NCI-H345 (cell line): Measurements from ENCODE around the gene TCF12.

Experiments used
- DNase-seq: peaks from one replicate; lab custom pipeline; 2025; lab: John Stamatoyannopoulos, UW

Gene TCF12

DNA sequence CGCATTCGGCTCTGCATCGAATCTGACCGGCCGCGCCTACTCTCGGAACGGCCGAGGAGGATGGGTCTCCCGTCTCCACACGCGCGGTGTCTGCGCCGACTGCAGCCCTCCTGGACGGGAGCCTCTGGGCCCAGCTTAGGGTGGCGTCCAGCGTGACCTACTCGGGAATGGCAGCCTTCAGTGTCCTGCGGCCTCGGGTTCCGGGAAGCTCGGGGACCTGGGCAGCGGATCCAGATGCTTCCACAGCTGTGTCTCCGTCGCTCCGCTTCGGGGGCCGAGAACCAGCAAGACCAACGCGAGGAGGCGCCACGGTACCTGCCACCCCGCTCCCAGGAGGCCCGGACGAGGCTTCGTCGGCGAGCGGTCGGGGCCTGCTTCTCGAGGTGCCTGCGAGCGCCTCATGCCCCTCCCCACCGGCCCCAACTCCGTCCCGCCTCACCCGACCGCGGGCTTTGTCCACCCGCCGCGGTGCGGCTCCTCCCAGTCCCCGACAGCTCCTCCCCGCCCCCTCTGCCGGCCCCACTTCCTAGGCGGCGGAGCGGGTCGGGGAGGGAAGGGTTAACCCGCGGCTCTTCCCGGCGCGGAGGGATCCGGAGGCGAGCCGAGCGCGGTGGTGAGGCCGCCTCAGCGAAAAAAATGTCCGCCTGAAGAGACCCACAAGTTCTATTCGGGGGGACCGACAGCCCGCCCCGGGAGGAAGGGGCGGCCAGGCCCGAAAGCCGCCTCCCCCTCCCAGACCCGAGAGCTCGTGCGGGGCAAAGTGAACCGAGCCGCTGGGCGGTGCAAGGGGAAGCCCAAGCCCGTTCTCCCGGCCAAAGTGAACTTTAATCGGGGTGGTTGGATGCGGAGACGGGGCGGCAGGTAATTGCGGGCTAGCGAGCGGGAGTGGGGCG is at the start of gene TCF12:
TSS of gene TCF12 (plus strand) at position 599 of the 893 bp plus-strand sequence. CDS start 1,270 bp downstream, outside the sequence.
- DNase-seq: peak; percentile 93

DNA sequence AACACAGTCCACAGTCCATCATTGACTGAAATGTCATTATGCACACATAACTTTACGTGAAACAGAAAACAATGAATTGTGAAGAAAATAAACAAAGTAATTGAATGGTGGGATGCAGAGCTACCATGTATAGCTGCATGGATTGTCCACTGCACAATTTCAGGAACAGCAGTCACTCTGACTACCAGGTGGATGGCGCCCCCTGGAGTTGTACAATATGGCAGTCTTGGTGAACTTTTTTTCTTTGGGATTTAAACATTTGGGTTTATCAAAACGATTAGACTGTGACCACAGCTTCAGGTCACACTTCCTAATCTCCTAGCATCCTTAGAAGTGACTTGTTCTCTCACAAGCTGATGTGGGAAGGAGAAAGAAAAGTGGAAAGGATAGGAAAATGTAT is 48.9 kb upstream of the TCF12 start:
- peak; percentile 7 for DNase-seq

DNA sequence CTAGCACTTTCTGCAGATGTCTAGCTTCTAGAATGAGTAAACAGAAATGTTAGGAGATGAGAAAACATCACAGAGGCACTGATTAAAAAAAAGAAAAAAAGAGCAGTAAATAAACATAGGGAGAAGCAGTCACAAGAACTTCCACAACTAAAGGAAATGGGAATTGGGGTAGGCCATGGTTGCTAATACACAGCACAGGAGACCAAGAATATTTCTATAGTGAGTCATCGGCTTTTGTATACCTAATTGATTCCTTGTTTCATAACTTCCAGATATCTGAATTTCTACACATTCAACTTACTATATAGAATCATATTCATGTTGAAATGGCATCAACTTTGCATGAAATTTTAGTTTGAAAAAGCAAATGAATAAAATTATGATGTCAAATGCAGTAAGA is 47.3 kb upstream of the TCF12 start:
- DNase-seq: no peak

DNA sequence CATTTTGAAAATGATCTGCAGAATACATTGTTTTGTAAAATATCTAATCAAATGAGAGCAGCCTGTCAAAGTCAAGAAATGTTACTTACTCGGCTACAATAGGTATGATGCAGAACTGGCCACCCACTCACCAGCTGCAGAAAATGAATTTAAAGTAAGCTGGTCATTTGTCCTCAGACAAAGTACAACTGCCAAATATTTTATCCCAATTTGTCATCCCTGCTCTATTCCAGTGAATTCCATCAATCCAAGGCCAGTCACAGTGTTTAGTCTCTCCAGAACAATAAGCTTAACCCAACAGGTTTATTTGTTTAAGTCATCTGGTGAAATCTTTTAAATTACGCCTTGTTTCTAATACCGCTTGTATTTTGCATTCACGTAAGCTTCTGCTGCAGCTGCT is 46.6 kb upstream of the TCF12 start:
- no peak for DNase-seq

DNA sequence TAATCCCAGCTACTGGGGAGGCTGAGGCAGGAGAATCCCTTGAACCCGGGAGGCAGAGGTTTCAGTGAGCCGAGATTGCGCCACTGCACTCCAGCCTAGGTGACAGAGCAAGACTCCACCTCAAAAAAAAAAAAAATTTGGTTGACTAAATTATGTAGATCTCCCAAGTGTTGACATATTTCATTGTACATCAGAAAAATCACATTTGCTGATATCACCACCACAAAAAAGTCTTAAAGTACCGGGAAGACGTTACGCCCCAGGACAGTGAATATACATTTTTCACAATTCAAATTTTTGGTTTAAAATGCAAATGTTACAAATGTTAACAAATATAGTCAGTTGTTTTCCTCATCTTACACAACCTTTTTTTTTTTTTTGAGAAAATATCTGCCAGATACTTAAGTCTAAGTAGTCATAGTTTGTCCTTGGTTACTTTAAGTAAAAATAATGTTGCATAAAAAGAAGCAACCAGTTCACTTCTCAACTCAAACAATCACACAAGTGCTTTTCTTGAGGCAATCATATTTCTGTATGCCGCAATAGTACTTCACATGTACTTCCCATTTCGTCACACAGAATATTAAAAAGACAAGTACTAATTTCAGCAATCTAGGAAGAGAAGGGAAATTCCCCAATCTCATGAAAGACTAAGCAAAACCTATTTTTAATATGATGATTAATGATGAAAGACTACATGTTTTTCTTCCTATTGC is 41.0 kb upstream of the TCF12 start:
- no peak for DNase-seq

DNA sequence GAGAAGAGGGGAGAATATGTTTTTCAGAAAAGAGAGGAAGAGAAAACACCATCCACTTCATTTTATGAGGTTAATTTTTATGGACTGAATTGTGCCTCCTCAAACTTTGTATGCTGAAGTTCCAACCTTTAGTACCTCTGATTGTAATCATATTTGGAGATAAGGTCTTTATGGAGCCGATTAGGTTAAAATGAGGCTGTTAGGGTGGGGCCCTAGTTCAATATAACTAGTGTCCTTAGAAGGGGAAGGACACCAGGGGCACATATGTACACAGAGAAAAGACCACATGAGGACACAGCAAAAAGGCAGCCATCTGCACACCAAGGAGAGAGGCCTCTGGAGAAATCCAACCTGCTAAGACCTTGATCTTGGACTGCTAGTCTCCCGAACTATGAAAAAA is 38.9 kb upstream of the TCF12 start:
- no peak for DNase-seq

DNA sequence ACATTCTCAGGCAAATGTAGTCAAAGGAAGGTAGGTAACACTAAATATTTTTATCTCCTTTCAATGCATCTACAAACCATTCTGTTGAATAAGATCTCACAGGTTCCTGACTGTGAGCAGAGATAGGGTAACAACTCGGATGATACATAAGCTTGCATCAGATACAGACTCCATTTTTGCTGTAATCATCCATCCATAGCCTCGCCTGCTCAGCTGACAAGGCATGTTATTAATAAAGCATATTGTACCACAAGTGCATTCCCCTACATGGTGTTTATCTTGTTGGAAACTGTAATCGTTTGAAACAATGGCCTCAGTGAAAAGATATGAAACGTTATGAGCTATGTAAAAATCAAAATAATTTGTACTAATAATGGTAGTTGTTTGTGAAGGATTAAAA is 35.4 kb upstream of the TCF12 start:
- no peak for DNase-seq

DNA sequence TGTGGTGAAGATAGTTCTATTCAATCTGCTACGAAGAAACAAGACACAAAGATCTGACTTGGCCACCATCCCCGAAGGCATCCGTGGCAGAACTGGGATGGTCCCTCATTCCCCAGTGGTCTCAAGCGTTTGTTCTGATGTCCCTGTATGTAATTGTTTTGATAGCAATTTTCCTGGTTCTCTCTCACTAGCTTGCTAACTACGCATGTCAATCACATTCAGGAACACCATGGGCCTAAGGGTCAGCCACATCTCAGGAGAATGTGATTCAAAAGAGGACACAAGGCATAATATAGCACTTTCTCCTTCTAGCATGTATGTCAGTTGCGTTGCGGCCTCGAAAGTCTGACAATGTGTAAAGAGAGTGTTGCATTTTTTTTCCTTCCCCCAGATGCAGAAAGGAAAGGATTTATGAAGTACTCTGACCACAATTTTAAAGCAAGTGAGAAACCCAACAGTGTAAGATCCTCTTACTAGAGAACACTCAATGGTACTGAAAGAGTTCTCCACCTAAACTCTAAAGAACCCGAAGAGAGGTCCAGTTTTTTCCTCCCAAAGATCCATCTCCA is 32.0 kb upstream of the TCF12 start:
- no peak for DNase-seq

DNA sequence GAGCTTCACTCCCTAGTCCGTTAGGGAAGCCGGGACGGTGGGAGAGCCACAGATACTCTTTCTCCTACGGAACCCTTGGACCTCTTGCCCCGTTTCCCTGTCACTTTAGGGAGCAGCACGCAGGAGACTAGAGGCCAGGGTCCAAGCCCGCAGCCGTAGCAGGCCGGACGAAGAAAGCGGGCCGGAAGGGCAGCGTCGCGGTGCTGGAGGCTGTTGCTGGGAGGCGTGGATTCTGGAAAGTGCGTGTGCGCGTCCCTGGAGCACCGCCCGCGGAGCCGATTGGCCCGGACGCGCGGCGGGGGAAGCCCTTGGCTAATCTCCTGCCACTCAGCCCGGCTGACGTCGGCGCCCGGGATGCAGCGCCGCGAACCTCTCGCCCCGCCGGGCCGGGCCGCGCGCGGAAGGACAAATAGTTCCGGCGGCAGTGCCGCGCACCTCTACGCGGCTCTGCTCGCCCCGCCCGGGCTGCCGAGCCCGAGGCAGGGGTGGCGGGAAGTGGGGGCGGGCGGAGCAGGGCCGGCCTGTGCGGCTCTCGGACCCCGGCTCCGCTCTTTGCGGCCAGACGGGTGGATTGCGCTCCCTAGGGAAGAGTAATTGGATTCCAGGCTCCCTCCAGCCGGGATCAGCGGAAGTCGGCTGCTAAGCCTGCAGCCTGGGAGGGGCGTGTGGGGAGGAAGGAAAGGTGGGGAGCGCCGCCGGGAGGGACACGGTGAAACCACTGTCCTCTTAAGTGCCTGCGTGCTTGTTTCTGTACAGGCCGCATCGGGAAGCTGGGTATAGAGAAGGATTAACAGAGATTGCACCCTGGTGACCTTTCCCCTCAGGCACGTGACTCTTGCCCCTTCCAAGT is 31.3 kb upstream of the TCF12 start:
- DNase-seq: peak; percentile 87

DNA sequence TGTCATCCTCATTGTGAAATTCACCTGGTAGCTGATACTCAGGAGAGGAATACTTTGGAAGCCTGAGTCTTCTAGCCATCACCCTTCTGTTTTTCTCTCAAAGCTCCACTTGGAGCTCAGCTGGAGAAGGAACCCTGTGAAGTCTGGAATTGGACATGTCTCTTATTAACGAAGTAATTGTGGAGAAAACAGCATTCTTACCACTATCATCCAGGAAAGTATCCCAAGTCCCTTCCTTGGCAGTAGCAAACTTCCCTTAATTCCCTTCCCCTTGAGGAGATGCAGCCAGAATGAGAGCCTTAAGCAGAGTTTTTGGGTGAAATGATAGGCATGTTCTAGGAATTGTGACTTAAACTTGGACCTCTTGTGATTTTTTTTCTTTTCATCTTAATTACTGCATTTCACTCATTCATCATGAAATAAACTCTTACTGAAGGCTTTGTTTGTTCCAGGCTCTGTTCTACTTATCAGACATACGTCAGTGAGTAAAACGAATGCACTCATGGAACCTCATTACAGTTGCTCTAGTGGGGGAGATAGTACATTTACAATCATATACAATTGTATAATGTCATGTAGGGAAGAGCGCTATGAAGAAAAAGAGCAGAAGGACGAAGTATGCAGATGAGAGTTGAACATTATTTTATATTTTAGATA is 30.5 kb upstream of the TCF12 start:
- DNase-seq: no peak

DNA sequence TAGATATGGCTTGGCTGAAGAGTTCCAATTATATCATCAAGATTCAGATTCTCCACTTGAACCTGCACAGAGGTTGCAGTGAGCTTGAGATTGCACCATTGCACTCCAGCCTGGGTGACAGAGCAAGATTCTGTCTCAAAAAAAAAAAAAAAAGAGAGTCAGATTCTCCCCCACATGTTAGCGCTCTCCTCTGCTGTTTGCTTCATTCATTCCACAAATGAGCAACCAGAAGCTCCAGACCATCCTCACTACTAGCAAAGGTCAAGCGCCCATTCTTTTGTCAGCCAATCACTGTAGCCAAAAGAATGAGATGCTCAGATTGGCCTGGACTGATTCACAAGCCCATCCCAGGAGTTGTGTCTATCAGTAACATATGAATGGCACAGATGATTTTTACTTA is 28.4 kb upstream of the TCF12 start:
- no peak for DNase-seq

DNA sequence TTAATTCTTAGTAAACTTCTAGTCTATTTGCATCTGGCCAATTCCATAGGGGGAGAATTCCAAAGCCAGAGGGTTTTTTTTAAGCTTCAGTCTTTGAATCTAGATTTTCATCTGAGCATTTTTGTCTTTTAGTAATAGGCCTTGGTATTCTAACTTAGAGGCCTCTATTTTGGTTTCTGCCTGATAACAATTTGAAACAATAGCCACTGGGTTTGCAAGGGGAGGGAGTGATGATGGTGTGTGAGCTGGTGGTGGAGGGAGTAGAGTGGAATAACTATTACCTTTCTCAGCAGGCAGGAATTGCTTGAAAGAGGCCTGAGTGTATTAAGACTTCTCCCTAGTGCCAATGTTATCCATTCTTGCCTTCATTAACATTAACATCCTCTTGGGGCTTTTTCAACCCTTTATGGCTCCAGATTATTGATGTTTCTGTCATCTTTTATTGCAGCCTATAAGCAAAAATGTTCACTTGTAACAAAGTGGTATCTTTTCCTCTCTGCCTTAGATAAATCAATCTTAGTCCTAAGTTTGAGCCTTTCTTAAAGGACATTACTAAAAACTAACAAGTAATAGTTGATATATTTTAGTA is 26.5 kb upstream of the TCF12 start:
- DNase-seq: no peak

DNA sequence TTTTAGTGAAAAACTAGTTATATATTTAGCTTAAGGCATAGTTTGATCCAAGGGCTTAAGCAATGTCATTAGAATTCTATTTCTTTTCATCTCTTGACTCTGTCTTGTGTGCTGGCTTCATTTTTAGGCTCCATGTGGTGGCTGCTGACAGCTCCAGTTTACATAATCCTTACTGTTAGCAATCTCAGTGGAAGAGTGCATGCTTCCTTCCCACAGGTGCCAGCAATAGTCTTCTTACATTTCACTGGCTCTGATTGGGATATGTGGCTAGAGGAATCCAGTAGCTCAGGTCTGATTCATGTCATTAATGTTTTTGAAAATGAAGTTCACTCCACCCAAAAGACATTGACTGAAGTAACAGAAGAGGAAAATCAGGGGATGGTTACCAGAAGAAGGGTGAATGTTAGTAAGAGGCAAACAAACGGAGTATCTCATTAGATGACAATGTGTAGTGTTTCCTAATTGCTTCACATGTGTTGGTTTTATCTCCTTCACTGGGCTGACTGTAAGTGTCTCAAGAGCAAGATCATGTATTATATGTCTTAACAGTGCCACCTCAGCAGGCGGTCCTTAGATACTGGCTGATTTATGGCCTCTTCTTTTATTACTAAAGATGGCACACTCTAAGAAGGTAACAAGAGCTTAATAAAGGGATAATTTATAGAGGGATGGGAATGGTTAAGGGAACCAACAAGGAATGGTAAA is 25.6 kb upstream of the TCF12 start:
- DNase-seq: no peak

DNA sequence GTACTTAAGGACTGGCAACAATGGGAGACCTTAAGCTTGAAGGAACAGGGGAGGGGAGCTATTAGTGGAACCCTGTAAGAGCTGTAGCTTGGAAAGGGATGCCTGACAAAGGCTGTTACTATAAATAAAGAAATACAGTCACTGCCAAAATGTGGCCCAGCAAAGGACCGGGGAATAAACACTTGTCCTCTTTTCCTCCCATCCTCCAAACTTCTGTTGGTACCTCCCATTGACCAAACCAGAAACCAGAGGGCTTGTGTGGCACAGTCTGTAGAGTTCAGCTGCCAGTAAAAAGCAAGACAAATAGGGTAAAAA is 25.1 kb upstream of the TCF12 start:
- no peak for DNase-seq

DNA sequence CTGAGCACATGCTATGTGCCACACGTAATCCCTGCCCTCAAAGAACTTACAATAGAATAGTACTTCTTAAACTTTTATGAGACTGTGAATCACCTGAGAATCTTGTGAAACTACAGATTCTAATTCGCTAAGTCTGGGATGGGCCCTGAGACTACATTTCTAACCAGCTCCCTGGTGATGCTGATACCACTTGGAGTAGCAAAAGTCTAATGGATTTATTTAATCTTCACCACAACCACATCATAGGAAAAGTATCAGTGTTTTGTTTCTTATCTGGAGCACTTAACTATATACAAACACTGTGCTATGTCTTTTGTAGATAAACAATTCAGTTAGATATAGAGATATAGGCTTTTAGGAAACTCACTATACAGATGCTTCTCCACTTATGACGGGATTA is 23.8 kb upstream of the TCF12 start:
- no peak for DNase-seq

DNA sequence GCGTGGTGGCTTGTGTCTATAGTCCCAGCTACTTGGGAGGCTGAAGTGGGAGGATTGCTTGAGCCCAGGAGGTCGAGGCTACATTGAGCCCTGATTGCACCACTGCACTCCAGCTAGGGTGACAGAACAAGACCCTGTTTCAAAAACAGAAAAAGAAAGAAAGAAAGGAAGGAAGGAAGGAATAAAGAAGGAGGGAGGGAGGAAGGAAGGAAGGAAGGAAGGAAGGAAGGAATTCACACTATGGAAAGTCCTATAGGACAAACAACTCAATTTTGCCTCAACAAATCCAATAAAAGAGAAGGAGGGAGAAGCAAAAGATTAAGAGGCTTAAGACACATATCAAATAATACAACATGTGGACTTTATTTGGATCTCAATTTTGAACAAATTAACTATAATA is 16.5 kb upstream of the TCF12 start:
- no peak for DNase-seq

DNA sequence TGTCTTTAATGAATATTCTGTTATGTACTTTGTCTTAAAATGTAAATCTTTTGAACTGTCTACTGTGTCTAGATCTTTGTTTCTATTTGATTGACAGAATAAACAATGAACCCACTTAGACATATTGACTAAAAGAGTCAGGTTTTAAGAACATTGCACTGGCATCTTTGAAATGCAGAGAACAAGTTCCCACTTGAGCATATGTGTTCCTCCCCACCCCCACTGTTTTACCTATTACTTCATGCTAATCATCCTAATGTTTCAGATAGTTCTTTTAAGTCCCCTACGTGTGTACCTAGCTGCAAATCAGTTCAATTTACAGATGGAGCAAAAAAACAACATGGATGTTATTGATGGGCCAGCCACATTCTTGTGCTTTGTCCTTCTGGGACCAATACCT is 11.7 kb upstream of the TCF12 start:
- no peak for DNase-seq

DNA sequence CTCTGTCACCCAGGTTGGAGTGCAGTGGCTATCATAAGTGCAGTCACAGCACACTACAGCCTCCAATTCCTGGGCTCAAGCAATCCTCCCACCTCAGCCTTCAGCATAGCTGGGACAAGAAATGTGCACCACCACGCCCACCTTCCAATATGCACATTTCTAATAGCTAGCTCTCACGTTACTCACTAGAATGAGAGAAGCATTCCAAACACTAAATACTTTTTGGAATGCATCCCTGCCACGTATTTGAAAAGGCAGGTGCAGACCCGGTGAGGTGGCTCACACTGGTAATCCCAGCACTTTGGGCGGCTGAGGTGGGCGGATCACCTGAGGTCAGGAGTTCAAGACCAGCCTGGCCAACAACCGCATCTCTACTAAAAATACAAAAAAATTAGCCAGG is 7.6 kb upstream of the TCF12 start:
- no peak for DNase-seq

DNA sequence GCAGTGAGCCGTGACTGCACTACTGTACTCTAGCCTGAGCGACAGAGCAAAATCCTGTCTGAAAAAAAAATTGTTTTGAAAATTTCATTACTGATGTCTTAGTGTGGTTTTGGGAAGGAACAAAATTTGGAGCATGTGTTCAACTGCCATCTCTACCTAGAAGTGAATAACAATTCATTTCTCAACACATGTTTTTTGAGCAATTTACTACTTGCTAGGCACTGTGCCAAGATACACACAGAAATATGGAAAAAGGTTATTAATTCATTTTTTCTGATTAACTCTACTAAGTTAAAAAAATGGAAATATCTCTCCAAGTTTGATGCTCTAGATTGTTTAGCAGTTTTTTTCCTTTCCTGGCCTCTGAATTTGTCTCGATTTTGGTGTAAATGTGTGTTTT is 5.2 kb upstream of the TCF12 start:
- DNase-seq: no peak

DNA sequence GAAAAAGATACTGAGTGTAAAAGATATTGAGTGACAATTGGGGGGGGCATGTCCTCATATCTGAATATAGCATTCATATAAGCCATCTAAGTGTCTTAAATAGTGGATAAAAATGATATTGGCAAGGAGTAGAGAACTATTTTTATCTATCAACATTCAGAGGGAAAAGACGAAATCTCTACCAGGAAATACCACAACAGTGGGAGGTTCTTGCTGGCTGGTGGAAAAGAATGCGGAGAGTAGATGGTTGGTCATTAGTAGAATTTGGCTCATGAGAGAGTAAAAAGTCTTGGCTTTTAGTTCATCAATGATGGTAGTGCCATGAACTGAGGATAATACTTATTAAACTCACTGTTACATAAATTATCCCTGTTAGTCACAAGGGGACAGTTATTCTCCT is 4.8 kb upstream of the TCF12 start:
- no peak for DNase-seq

DNA sequence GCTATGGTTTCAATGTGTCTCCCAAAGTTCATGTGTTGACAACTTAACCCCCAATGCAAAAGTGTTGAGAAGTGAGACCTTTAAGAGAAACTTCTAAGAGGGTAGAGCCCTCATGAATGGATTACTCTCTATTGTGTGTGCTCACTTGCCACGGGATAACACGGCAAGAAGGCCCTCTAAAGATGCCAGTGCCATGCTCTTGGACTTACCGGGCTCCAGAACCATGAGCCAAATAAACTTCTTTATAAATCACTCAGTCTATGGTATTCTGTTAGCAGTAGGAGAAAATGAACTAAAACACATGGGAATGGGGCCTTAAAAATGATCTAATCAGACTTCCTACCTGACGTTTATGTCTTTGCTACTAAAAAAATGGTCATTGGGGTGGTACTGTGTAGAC is 2.6 kb upstream of the TCF12 start:
- DNase-seq: no peak
